Spleen (tissue), 11 donors: Measurements from ENCODE around the gene LRRC59. TPM values are rescaled to one million over a fixed set of nuclear protein-coding genes. Genes with fewer than 3 reads are reported as not detected.

Experiments
- DNase-seq: peaks from one replicate; pipeline ENCODE4 v3.0.0-alpha.2; 2020
- H3K27ac ChIP-seq, 8 donors: fragments of 200-600 bp; sonication (generic) in 7 of 8; 1 replicate in 4 of 8; 2 replicates in 4 of 8; pipeline versions ENCODE4 v1.5.0 to v1.8.0; 2016 to 2021; ENCODE audit warnings: inconsistent platforms in 4 of 8, mild to moderate bottlenecking in 4 of 8, moderate library complexity in 1 of 8
- H3K27me3 ChIP-seq, 7 donors: fragments of 200-600 bp; sonication (generic) in 6 of 7; replicated peaks in 1 of 7; 1 replicate in 4 of 7; 2 replicates in 3 of 7; pipeline versions ENCODE4 v1.5.0 to v1.8.0; 2016 to 2021; ENCODE audit warnings: inconsistent platforms in 3 of 7, mild to moderate bottlenecking in 1 of 7
- H3K36me3 ChIP-seq, 6 donors: fragments of 200-600 bp; sonication (generic) in 5 of 6; 1 replicate in 4 of 6; 2 replicates in 2 of 6; pipeline versions ENCODE4 v1.5.0 to v1.8.0; 2016 to 2021; ENCODE audit warnings: inconsistent platforms in 2 of 6
- H3K4me1 ChIP-seq, 6 donors: fragments of 200-600 bp; sonication (generic) in 5 of 6; 1 replicate in 3 of 6; 2 replicates in 3 of 6; pipeline versions ENCODE4 v1.5.0 to v1.8.0; 2016 to 2021; ENCODE audit warnings: inconsistent platforms in 3 of 6
- H3K4me3 ChIP-seq, 8 donors: fragments of 200-600 bp; sonication (generic) in 7 of 8; 1 replicate in 4 of 8; 2 replicates in 4 of 8; pipeline versions ENCODE4 v1.5.0 to v1.8.0; 2016 to 2021; ENCODE audit warnings: inconsistent platforms in 4 of 8, mild to moderate bottlenecking in 4 of 8, moderate library complexity in 2 of 8
- H3K9me3 ChIP-seq, 8 donors: fragments of 200-600 bp; sonication (generic) in 7 of 8; 1 replicate in 4 of 8; 2 replicates in 4 of 8; pipeline versions ENCODE4 v1.5.0 to v1.8.0; 2016 to 2021; ENCODE audit warnings: inconsistent platforms in 4 of 8
- POLR2A ChIP-seq, 3 donors: fragments of 450-650 bp; IDR thresholded peaks; one replicate each; pipeline ENCODE4 v1.5.1; 2017; ENCODE audit warnings: antibody characterized with exemption in 3 of 3, mild to moderate bottlenecking in 1 of 3
- POLR2AphosphoS5 ChIP-seq, 3 donors: sonication (generic); formaldehyde crosslinking; IDR thresholded peaks; one replicate each; pipeline ENCODE4 v1.5.1; 2017; ENCODE audit warnings: antibody characterized with exemption in 3 of 3
- WGBS, 5 donors: extraction: QIAGEN DNeasy Blood & Tissue Kit in 3 of 5; methylation state at CpG; one replicate each; pipeline versions ENCODE4 v1.1.5 to v1.1.7; 2013 to 2018; 5-methylcytosine and 5-hydroxymethylcytosine counted together
- intact Hi-C: fragments of 100-400 bp; cut with DNase I; formaldehyde crosslinking; loops from one replicate; pipeline ENCODE4 v1.15.0; 2023; ENCODE audit warnings: low total_unique reads
- polyA plus RNA-seq, 3 donors: library from polyadenylated mRNA; stranded (reverse); fragments of 200-250 nt; gene quantifications; one replicate each; pipeline ENCODE4 v1.2.1, GENCODE V29; 2013
- total RNA-seq, 7 donors: library from RNA; depleted of rRNA in 3 of 7; stranded (reverse); fragments of >200 nt in 3 of 7; fragmentation: NEBNext Ultra II Directional in 4 of 7; extraction: Animal tissue kit (Norgen Biotek cat#: 25700) in 4 of 7; gene quantifications; one replicate each; pipeline versions ENCODE4 v1.1.0 to v1.2.1, GENCODE V29; 2016 to 2021
- TF ChIP-seq, protein P1 (sequence below), 11 experiments: fragments of 200-600 bp in 7 of 11; fragments of 450-650 bp in 4 of 11; sonication (generic) in 4 of 11; IDR thresholded peaks in 8 of 11; conservative IDR thresholded peaks in 3 of 11; 1 replicate in 7 of 11; 2 replicates in 4 of 11; pipeline versions ENCODE4 v1.4.0 to v1.8.0; 2016 to 2021; ENCODE audit warnings: antibody characterized with exemption in 11 of 11, inconsistent platforms in 4 of 11, mild to moderate bottlenecking in 1 of 11
- donor health status: healthy with polysubstance abuse.
- donor health status: DM: no; HTN: no; CAD: no; lungs with moderate emphysema.
- donor health status: DM: no; HTN: no; CAD: no.
- donor health status: Bipolar disorder and iron deficiency.
- donor health status: healthy.
- donor health status: DM: no; HTN: no; CAD: no.
- donor health status: DM: yes; HTN: yes; CAD: no.

LRRC59 gene
- total and polyA plus RNA-seq, 10 donors, result 12.5 to 71.3 (median 46.1) TPM

DNA sequence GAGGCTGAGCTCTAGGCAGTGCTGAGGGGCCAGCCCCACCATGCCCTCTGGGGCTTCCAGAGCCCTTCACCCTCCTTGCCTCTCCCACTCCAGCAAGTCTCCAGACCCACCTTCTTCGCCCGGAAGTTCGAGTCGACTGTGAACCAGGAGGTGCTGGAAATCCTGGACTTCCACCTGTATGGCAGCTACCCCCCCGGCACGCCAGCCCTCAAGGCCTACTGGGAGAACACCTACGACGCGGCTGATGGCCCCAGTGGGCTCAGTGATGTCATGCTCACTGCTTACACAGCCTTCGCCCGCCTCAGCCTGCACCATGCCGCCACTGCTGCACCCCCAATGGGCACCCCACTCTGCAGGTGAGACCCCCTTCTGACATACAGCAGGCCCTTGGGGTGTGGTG is 40.9 kb downstream of the LRRC59 start:
- TF ChIP-seq POLR2AphosphoS5 (IDR thresholded peaks at IDR 0.05) (peak in 1 of 3 donors; percentile 13), POLR2A (IDR thresholded peaks at IDR 0.05) (no peak)
- TF ChIP-seq, protein P1, sequence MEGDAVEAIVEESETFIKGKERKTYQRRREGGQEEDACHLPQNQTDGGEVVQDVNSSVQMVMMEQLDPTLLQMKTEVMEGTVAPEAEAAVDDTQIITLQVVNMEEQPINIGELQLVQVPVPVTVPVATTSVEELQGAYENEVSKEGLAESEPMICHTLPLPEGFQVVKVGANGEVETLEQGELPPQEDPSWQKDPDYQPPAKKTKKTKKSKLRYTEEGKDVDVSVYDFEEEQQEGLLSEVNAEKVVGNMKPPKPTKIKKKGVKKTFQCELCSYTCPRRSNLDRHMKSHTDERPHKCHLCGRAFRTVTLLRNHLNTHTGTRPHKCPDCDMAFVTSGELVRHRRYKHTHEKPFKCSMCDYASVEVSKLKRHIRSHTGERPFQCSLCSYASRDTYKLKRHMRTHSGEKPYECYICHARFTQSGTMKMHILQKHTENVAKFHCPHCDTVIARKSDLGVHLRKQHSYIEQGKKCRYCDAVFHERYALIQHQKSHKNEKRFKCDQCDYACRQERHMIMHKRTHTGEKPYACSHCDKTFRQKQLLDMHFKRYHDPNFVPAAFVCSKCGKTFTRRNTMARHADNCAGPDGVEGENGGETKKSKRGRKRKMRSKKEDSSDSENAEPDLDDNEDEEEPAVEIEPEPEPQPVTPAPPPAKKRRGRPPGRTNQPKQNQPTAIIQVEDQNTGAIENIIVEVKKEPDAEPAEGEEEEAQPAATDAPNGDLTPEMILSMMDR (IDR thresholded peaks at IDR 0.05 in 8 of 11, conservative IDR thresholded peaks at IDR 0.05 in 3 of 11), result no peak

DNA sequence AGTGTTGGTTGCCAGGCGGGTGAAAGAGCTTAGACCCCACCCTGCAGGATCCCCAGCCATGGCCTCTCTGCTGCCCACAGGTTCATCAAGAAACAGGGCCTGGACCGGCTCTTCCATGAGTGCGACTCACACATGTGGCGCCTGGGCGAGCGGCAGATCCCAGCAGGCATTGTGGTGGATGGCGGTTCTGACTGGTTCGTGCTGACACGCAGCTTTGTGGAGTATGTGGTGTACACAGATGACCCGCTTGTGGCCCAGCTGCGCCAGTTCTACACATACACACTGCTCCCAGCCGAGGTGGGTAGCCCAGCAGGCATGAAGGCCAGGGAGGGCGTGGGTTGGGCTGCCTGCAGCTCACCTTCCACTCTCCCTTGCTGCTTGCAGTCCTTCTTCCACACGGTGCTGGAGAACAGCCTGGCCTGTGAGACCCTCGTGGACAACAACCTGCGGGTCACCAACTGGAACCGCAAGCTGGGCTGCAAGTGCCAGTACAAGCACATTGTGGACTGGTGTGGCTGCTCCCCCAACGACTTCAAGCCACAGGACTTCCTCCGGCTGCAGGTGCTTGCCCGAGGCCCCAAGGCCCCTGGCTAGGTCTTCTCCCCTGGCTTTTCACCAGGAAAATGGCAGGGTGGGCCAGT is 41.5 kb downstream of the LRRC59 start:
- intact Hi-C loops, result no loop called here
- peaks cover 0 to 92% (median 67%) of the 10 kb centered on the region in 6 donors for H3K36me3 ChIP-seq

More for the DNA sequence above, 40.9 kb downstream of the LRRC59 start:
- H3K9me3 ChIP-seq, result no peaks in the 10 kb centered on the region
- DNase-seq, result peak; percentile 59
- peaks cover 0 to 97% (median 67%) of the 10 kb centered on the region in 6 donors for H3K36me3 ChIP-seq
- no peak overlapping the region for H3K27ac ChIP-seq
- H3K4me1 ChIP-seq, result peaks cover 0 to 5% (median 0%) of the 10 kb centered on the region in 6 donors
- H3K4me3 ChIP-seq, result no peak overlapping the region
- 94 to 100% (median 98%) methylated on average over 4 to 12 of the region's 12 CpGs for WGBS, 5 donors
- intact Hi-C loops, result no loop called here
- H3K27me3 ChIP-seq, result no peaks in the 10 kb centered on the region

DNA sequence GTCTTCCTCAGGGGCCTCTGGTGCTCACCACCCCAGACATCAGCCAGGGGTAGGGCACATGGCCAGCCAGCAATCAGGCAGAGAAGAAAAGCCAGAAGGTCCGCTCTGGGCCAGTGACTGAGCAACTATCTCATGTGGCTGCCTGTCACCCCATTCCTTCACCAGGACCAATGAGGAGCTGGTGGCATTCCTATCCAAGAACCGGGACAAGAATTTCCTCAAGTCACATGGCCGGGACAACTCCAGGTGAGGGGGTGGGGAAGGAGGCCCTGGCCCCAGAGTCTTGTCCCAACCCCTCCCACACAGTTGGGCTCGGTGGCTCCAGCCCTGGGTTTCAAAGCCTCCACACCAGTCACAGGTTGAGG is 42.0 kb downstream of the LRRC59 start:
- DNase-seq, result no peak
- Histone ChIP-seq H3K36me3 (peaks cover 0 to 87% (median 65%) of the 10 kb centered on the region in 6 donors), H3K27me3 (no peaks in the 10 kb centered on the region), H3K4me3 (no peak overlapping the region), H3K4me1 (peaks cover 0 to 5% (median 0%) of the 10 kb centered on the region in 6 donors), H3K9me3 (no peaks in the 10 kb centered on the region), H3K27ac (no peak overlapping the region)
- intact Hi-C loops, result no loop called here
- TF ChIP-seq POLR2A (IDR thresholded peaks at IDR 0.05) (no peak), POLR2AphosphoS5 (IDR thresholded peaks at IDR 0.05) (no peak)
- TF ChIP-seq, protein P1 (IDR thresholded peaks at IDR 0.05 in 8 of 11, conservative IDR thresholded peaks at IDR 0.05 in 3 of 11), result no peak
- WGBS, 5 donors, result 80 to 97% (median 91%) methylated on average over 2 to 4 of the region's 4 CpGs

More for the DNA sequence above, 41.5 kb downstream of the LRRC59 start:
- TF ChIP-seq POLR2A (IDR thresholded peaks at IDR 0.05) (no peak), POLR2AphosphoS5 (IDR thresholded peaks at IDR 0.05) (no peak)
- TF ChIP-seq, protein P1 (IDR thresholded peaks at IDR 0.05 in 8 of 11, conservative IDR thresholded peaks at IDR 0.05 in 3 of 11), result no peak
- Histone ChIP-seq H3K4me1 (peaks cover 0 to 5% (median 0%) of the 10 kb centered on the region in 6 donors), H3K27me3 (no peaks in the 10 kb centered on the region), H3K4me3 (no peak overlapping the region), H3K9me3 (no peaks in the 10 kb centered on the region), H3K27ac (no peak overlapping the region)
- peak; percentile 67 for DNase-seq
- 79 to 93% (median 91%) methylated on average over 5 to 20 of the region's 20 CpGs for WGBS, 5 donors

DNA sequence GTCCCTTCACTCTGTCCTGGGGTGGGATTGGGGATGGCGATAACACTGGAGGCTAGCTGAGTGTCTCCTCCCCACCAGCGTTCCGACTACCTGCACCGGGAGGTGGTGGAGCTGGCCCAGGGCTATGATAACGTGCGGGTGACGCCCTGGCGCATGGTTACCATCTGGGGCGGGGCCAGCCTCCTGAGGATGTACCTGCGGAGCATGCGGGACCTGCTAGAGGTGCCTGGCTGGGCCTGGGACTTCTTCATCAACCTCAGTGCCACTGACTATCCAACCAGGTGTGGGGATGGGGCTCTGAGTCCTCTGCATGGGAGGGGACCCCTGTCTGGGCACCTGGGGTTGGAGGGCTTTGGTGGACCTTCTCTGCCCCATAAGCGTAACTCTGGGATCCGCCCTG is 42.5 kb downstream of the LRRC59 start:
- WGBS, 5 donors, result 91 to 99% (median 96%) methylated on average over 10 to 13 of the region's 13 CpGs
- TF ChIP-seq POLR2AphosphoS5 (IDR thresholded peaks at IDR 0.05), result no peak
- TF ChIP-seq POLR2A (IDR thresholded peaks at IDR 0.05), result no peak
- TF ChIP-seq, protein P1 (IDR thresholded peaks at IDR 0.05 in 8 of 11, conservative IDR thresholded peaks at IDR 0.05 in 3 of 11), result no peak
- H3K9me3 ChIP-seq, result no peaks in the 10 kb centered on the region
- no peak overlapping the region for H3K4me3 ChIP-seq
- intact Hi-C loops, result no loop called here
- no peak for DNase-seq
- peaks cover 0 to 81% (median 65%) of the 10 kb centered on the region in 6 donors for H3K36me3 ChIP-seq
- H3K27ac ChIP-seq, result no peak overlapping the region
- peaks cover 0 to 5% (median 0%) of the 10 kb centered on the region in 6 donors for H3K4me1 ChIP-seq
- no peaks in the 10 kb centered on the region for H3K27me3 ChIP-seq
